Measurements from ENCODE around the gene JAKMIP1.

DNA sequence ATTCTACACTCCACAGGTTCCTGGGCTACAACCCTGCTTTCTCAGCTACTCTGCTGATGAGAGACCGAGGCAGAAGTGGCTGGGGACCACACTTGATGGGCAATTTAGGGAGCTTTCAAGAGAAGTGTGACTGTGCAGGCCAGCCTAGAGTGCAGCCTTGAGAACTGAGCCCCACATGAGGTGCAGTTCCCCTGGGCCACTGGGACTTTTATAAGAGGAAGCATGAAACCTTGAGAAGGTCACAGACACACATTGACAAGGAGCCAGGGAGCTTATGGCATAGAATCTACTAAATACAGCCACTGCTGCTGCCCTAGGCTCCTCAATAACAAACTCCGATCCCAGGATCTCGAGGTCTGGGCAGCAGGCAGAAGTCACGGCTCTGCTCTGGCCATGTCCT, 195.2 kb downstream of the JAKMIP1 start:
- TF ChIP-seq, protein P1, sequence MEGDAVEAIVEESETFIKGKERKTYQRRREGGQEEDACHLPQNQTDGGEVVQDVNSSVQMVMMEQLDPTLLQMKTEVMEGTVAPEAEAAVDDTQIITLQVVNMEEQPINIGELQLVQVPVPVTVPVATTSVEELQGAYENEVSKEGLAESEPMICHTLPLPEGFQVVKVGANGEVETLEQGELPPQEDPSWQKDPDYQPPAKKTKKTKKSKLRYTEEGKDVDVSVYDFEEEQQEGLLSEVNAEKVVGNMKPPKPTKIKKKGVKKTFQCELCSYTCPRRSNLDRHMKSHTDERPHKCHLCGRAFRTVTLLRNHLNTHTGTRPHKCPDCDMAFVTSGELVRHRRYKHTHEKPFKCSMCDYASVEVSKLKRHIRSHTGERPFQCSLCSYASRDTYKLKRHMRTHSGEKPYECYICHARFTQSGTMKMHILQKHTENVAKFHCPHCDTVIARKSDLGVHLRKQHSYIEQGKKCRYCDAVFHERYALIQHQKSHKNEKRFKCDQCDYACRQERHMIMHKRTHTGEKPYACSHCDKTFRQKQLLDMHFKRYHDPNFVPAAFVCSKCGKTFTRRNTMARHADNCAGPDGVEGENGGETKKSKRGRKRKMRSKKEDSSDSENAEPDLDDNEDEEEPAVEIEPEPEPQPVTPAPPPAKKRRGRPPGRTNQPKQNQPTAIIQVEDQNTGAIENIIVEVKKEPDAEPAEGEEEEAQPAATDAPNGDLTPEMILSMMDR (IDR thresholded peaks at IDR 0.05): no peak
- TF ChIP-seq EZH2 (IDR thresholded peaks at IDR 0.05): no peak

All from neural progenitor cell (in vitro differentiated cells).